Measurements from ENCODE around the gene TEX48.

GRCh38 chr9:114722081-114722621, 40.2 kb upstream of the TEX48 start:
- TF ChIP-seq NFRKB (IDR thresholded peaks at IDR 0.05) (no peak), LEF1 (IDR thresholded peaks at IDR 0.05; ENCODE audit: borderline replicate concordance) (no peak), FOXK2 (IDR thresholded peaks at IDR 0.05) (no peak), CTBP1 (IDR thresholded peaks at IDR 0.05; ENCODE audit: borderline replicate concordance) (no peak), ELF4 (IDR thresholded peaks at IDR 0.05) (no peak), TARDBP (IDR thresholded peaks at IDR 0.05) (no peak), FOXM1 (IDR thresholded peaks at IDR 0.05; ENCODE audit: borderline replicate concordance) (no peak), L3MBTL2 (conservative IDR thresholded peaks at IDR 0.05) (no peak), SP1 (IDR thresholded peaks at IDR 0.05) (no peak), PKNOX1 (IDR thresholded peaks at IDR 0.05) (no peak), SUZ12 (IDR thresholded peaks at IDR 0.05) (no peak), HDGF (IDR thresholded peaks at IDR 0.05; ENCODE audit: borderline replicate concordance) (no peak), ZNF384 (IDR thresholded peaks at IDR 0.05) (no peak)

All from HEK293T (cell line).